GM19452 (cell line): ENCODE measurements around the gene GPR65.

Experiments used
- ATAC-seq: cut with Tn5 transposase; IDR thresholded peaks from one replicate; pipeline ENCODE4 v1.9.1; 2021; ENCODE audit not compliant: unreplicated experiment

GPR65 gene

GRCh38 chr14:88005050-88005481, at the start of gene GPR65:
TSS of gene GPR65 (plus strand) at chr14:88005135. CDS start at chr14:88010848, 5,713 bp downstream.
- ATAC-seq = peak; percentile 54

- ATAC-seq = no peak
Measured at GRCh38 chr14:87955501-87955900, 49.4 kb upstream of the GPR65 start.

GRCh38 chr14:87960013-87960787, 44.7 kb upstream of the GPR65 start:
- ATAC-seq = no peak

- ATAC-seq = no peak
Measured at GRCh38 chr14:87961246-87961645, 43.7 kb upstream of the GPR65 start.

GRCh38 chr14:87966816-87967215, 38.1 kb upstream of the GPR65 start:
- no peak for ATAC-seq

- ATAC-seq = no peak
Measured at GRCh38 chr14:87967496-87967895, 37.4 kb upstream of the GPR65 start.

GRCh38 chr14:87971010-87971409, 33.9 kb upstream of the GPR65 start:
- ATAC-seq = no peak

- ATAC-seq = no peak
Measured at GRCh38 chr14:87975636-87976035, 29.3 kb upstream of the GPR65 start.

GRCh38 chr14:87979689-87980088, 25.2 kb upstream of the GPR65 start:
- no peak for ATAC-seq

GRCh38 chr14:87989221-87989955, 15.5 kb upstream of the GPR65 start:
- no peak for ATAC-seq

GRCh38 chr14:87989956-87990299, 15.0 kb upstream of the GPR65 start:
- no peak for ATAC-seq

GRCh38 chr14:87990682-87991081, 14.3 kb upstream of the GPR65 start:
- no peak for ATAC-seq

- no peak for ATAC-seq
Measured at GRCh38 chr14:87992346-87992717, 12.6 kb upstream of the GPR65 start.

- peak; percentile 84 for ATAC-seq
Measured at GRCh38 chr14:87992718-87993628, 12.0 kb upstream of the GPR65 start, which contains the start of gene GALC. TSS of gene GALC (minus strand) at chr14:87993182. CDS start at chr14:87993164, 18 bp downstream.

- peak; percentile 39 for ATAC-seq
Measured at GRCh38 chr14:87994974-87995373, 10.0 kb upstream of the GPR65 start.

- ATAC-seq = no peak
Measured at GRCh38 chr14:87995500-87996290, 9.2 kb upstream of the GPR65 start.

GRCh38 chr14:87996291-87996592, 8.7 kb upstream of the GPR65 start:
- ATAC-seq = no peak

- ATAC-seq = no peak
Measured at GRCh38 chr14:87998482-87998881, 6.5 kb upstream of the GPR65 start.

GRCh38 chr14:87999277-87999676, 5.7 kb upstream of the GPR65 start:
- no peak for ATAC-seq

- no peak for ATAC-seq
Measured at GRCh38 chr14:88002421-88003075, 2.4 kb upstream of the GPR65 start.
